Measurements from ENCODE around the gene CFAP77. TPM values are rescaled to one million over a fixed set of nuclear protein-coding genes. Genes with fewer than 3 reads are reported as not detected.

The CFAP77 gene
- total and polyA plus RNA-seq, 10 of the 15 experiments (the other 5 are each of a cell fraction or from before 2014, with no cell fraction given): 0.33 TPM; not detected in 9

DNA sequence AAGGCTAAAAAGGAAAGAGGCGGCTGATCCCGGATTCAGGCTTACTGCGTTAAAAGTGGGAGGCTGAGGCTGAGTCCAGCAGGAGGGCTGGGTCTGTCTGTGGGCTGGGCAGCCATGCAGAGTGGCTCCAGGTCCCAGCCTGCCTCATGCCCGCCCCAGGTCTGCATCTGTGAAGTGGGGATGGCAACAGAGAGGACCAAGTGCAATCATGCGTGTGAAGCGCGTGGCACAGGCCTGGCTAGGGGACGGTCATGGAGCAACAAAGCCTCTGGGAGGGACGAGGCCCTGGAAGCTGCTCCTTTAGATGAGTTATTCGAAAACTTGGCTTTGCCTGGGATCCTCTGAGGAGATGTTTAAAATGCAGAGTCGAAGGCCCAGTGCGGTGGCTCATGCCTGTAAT, 142.0 kb downstream of the CFAP77 start (continued):
- no peak for TF ChIP-seq RAD21 (IDR thresholded peaks at IDR 0.05; ENCODE audit: insufficient read depth, low read depth, low read length)
- no peak for TF ChIP-seq IKZF2 (IDR thresholded peaks at IDR 0.05)
- no peak for TF ChIP-seq RBBP5 (conservative IDR thresholded peaks at IDR 0.05)

DNA sequence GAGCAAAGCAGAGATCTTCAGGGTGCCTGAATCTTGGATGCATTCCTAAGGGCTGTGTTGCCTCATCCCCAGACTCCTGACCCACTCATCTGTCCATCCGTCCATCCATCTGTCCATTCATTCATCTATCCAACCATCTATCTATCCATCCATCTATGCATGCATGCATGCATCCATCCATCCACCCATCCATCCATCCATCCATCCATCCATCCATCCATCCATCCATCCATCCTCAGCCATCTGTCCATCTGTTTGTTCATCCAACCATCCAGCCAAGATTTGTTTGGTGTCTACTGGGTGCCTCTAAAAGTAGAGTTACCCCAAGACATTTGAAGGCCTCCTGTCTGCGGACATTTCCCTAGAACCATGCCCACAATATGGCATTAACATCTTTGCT, 144.7 kb downstream of the CFAP77 start:
- DNase-seq (ENCODE audit: low read depth, low spot score): no peak
- ATAC-seq: no peak
- Histone ChIP-seq H3K4me3 (no peak overlapping the region), H2AFZ (ENCODE audit: control insufficient read depth, low read depth, low read length) (no peak overlapping the region), H3K27me3 (replicated peaks in 1 of 2; ENCODE audit: control insufficient read depth in 2 of 2, insufficient read depth in 2 of 2, low read length in 1 of 2) (no peaks in the 10 kb centered on the region; a peak in 1 of 4 replicates), H3K9ac (ENCODE audit: control insufficient read depth, insufficient read depth, low read length) (no peak overlapping the region), H3K36me3 (ENCODE audit: control insufficient read depth in 2 of 2, insufficient read depth in 2 of 2, low read length in 1 of 2) (no peaks in the 10 kb centered on the region), H3K9me3 (replicated peaks; ENCODE audit: control insufficient read depth, insufficient read depth, low read length) (no peaks in the 10 kb centered on the region), H3K27ac (ENCODE audit: control insufficient read depth, insufficient read depth) (no peak overlapping the region), H3K4me2 (ENCODE audit: control insufficient read depth, insufficient read depth) (no peak overlapping the region), H3K4me1 (ENCODE audit: control insufficient read depth, insufficient read depth, low read length) (no peaks in the 10 kb centered on the region), H3K79me2 (ENCODE audit: control insufficient read depth, insufficient read depth, low read length) (no peaks in the 10 kb centered on the region), H4K20me1 (ENCODE audit: control insufficient read depth, insufficient read depth) (no peaks in the 10 kb centered on the region)
- POLR2A ChIA-PET: no interaction called here
- SMC1A ChIA-PET (ENCODE audit: uncharacterized antibody, unreplicated experiment): no interaction called here
- RAD21 ChIA-PET (ENCODE audit: unreplicated experiment): no interaction called here
- CTCF ChIA-PET: no interaction called here
- intact Hi-C loops (cut with micrococcal nuclease; ENCODE audit: unreplicated experiment) (no loop called here), in situ Hi-C loops (cut with MboI) (no loop called here)
- FAIRE-seq: no peak
- no TSS peak for BruUV-seq (replicated peaks)
- TF ChIP-seq, protein P1, sequence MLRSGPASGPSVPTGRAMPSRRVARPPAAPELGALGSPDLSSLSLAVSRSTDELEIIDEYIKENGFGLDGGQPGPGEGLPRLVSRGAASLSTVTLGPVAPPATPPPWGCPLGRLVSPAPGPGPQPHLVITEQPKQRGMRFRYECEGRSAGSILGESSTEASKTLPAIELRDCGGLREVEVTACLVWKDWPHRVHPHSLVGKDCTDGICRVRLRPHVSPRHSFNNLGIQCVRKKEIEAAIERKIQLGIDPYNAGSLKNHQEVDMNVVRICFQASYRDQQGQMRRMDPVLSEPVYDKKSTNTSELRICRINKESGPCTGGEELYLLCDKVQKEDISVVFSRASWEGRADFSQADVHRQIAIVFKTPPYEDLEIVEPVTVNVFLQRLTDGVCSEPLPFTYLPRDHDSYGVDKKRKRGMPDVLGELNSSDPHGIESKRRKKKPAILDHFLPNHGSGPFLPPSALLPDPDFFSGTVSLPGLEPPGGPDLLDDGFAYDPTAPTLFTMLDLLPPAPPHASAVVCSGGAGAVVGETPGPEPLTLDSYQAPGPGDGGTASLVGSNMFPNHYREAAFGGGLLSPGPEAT (IDR thresholded peaks at IDR 0.05; ENCODE audit: low read depth): no peak
- TF ChIP-seq, protein P2, sequence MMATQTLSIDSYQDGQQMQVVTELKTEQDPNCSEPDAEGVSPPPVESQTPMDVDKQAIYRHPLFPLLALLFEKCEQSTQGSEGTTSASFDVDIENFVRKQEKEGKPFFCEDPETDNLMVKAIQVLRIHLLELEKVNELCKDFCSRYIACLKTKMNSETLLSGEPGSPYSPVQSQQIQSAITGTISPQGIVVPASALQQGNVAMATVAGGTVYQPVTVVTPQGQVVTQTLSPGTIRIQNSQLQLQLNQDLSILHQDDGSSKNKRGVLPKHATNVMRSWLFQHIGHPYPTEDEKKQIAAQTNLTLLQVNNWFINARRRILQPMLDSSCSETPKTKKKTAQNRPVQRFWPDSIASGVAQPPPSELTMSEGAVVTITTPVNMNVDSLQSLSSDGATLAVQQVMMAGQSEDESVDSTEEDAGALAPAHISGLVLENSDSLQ (IDR thresholded peaks at IDR 0.05): no peak
- TF ChIP-seq MEF2A (IDR thresholded peaks at IDR 0.05; ENCODE audit: insufficient read depth, low read depth, low read length) (no peak), POLR2A (IDR thresholded peaks at IDR 0.05; ENCODE audit: low read depth, low read length) (no peak), MXI1 (IDR thresholded peaks at IDR 0.05; ENCODE audit: low read depth, low read length) (no peak), SREBF2 (IDR thresholded peaks at IDR 0.05; ENCODE audit: low read length) (no peak)
- 46% methylated on average over 2 of the region's 2 CpGs for WGBS (ENCODE audit: insufficient coverage, insufficient replicate concordance, low lambda C conversion rate, missing lambda C conversion rate)
